WI38 (cell line): Measurements from ENCODE around the gene SPEG.

Experiments
- H3K4me3 ChIP-seq: 2 replicates; pipeline ENCODE4 v1.5.1; 2011; ENCODE audit warnings: low read depth, mild to moderate bottlenecking, control low read depth, low read length
- TF ChIP-seq, protein P1 (sequence below): IDR thresholded peaks from 2 replicates; pipeline ENCODE4 v1.5.1; 2012; ENCODE audit warnings: low read depth, mild to moderate bottlenecking, control low read depth, low read length

Gene SPEG

GRCh38 chr2:219419331-219420197 lies 15.1 kb upstream of the SPEG start:
- no peak overlapping the region for H3K4me3 ChIP-seq

GRCh38 chr2:219420687-219421086 lies 14.0 kb upstream of the SPEG start:
- H3K4me3 ChIP-seq = no peak overlapping the region
- TF ChIP-seq, protein P1, sequence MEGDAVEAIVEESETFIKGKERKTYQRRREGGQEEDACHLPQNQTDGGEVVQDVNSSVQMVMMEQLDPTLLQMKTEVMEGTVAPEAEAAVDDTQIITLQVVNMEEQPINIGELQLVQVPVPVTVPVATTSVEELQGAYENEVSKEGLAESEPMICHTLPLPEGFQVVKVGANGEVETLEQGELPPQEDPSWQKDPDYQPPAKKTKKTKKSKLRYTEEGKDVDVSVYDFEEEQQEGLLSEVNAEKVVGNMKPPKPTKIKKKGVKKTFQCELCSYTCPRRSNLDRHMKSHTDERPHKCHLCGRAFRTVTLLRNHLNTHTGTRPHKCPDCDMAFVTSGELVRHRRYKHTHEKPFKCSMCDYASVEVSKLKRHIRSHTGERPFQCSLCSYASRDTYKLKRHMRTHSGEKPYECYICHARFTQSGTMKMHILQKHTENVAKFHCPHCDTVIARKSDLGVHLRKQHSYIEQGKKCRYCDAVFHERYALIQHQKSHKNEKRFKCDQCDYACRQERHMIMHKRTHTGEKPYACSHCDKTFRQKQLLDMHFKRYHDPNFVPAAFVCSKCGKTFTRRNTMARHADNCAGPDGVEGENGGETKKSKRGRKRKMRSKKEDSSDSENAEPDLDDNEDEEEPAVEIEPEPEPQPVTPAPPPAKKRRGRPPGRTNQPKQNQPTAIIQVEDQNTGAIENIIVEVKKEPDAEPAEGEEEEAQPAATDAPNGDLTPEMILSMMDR = no peak

More at GRCh38 chr2:219419331-219420197, 15.1 kb upstream of the SPEG start:
- TF ChIP-seq, protein P1 = no peak

DNA sequence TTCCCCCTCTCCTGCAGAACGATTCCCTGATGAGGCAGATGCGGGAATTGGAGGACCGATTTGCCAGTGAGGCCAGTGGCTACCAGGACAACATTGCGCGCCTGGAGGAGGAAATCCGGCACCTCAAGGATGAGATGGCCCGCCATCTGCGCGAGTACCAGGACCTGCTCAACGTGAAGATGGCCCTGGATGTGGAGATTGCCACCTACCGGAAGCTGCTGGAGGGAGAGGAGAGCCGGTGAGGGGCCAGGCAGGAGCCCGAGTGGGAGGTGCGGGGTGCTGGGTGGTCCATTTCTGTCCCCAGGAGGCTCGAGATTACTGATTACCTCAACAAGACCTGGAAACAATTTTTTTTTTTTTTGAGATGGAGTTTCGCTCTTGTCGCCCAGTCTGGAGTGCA lies 13.3 kb upstream of the SPEG start:
- TF ChIP-seq, protein P1 = no peak
- H3K4me3 ChIP-seq = no peak overlapping the region

GRCh38 chr2:219422952-219423534 lies 11.6 kb upstream of the SPEG start:
- TF ChIP-seq, protein P1 = no peak

DNA sequence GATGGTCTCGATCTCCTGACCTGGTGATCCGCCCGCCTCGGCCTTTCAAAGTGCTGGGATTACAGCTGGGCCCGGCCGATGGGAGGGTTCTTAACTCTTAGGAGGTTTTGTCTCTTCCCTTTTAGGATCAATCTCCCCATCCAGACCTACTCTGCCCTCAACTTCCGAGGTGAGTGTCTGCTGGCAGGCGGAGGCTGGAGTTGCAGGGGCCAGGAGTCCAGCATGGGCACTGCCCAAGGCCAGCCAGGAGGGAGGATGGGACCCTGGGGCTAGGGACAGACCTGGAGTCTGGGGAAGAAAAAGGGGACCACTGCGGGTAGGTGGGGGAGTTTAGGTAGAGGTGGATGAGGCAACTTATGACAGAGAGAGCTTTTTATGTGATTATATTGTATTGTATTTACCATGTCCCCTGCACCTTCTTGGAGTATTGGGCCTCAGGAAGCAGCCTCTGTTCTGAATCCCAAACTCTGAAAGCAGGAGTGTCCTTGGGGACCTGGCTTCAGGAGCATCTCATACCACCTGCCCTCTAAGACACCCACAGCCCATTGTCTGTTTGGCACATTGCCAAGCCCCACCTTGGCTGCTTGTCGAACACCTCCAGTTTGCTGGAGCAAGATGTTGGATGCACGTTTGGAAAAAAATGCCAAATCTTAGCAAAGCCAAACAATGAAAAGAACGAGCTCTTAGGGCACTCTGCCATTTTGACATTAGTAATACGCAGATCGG lies 10.8 kb upstream of the SPEG start:
- peak overlapping the region; percentile 36 for H3K4me3 ChIP-seq

More at GRCh38 chr2:219422952-219423534, 11.6 kb upstream of the SPEG start:
- H3K4me3 ChIP-seq = no peak overlapping the region

DNA sequence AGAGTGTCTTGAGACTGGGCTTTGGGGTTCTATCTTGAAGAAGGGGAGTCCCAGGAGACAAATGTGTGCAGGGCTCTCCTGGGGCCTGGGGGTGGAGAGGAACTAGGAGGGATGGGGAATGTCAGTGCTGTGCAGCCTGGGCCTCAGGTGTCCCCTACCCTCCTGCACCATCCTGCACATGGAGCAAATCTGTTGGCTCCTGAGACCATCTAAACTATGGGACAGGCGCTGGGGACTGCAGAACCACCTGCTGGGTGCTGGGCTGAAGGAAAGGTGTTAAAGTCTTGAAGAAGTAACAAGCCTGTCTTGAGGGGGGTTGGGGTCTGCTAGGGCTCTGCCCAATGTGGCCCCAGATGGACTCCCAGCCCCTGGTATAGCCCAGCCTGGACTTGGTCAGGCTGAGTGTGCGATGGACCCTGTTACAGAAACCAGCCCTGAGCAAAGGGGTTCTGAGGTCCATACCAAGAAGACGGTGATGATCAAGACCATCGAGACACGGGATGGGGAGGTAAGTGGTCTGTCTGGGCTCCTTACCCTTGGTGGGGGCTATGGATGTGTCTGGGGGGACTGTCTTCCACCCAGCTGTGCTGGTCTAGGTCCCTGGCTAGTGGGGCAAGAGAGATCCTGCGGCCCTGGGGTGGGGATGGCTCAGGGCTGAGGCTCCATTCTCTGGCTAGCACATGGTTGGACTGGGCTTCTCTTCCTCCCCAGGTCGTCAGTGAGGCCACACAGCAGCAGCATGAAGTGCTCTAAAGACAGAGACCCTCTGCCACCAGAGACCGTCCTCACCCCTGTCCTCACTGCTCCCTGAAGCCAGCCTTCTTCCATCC lies 9.2 kb upstream of the SPEG start:
- no peak overlapping the region for H3K4me3 ChIP-seq
- TF ChIP-seq, protein P1 = no peak

More for the DNA sequence above, 10.8 kb upstream of the SPEG start:
- TF ChIP-seq, protein P1 = no peak
